DMS 273 (cell line): ENCODE measurements around the gene RPTN.
A peak's percentile ranks its signal among the peaks of the same experiment; 100 is the strongest.
"Not testable (repeated sequence)": the region's sequence is repeated elsewhere in the genome, so short reads cannot be mapped to it uniquely, and the experiment has no call there.

Experiments used
- DNase-seq: peaks from one replicate; lab custom pipeline; 2025; ENCODE audit not compliant: unreplicated experiment; lab: John Stamatoyannopoulos, UW

Gene RPTN

GRCh38 chr1:152166966-152167365 is 7.9 kb upstream of the RPTN start:
- DNase-seq = no peak

- DNase-seq = no peak
Measured at GRCh38 chr1:152165286-152166077, 6.5 kb upstream of the RPTN start.

DNA sequence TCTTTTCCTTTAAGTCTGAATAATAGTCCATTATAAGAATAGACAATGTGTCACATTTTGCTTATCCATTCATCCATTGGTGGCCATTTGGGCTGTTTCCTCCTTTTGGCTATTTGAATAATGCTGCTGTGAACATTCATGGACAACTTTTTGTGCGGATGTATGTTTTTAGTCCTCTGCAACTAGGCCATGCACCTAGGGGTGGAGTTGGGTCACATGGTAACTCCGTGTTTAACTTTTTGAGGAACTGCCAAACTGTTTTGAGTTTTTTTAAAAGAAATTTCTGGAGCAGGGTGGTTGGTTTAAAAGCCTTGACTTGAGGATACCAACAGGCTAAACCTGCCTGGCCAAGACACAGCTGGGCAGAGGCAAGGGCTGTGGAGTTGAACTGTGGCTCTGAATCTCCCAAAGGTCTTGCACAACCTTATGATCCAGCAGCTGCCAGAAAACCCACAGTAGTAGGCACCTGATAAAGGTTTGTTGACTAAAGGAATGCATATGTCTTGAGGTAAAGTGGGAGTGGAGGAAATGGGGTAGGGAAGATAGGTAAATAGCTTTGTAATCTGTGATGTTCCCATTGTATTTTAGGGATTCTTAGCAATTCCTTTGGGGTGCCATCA is 5.6 kb upstream of the RPTN start:
- no peak for DNase-seq

DNA sequence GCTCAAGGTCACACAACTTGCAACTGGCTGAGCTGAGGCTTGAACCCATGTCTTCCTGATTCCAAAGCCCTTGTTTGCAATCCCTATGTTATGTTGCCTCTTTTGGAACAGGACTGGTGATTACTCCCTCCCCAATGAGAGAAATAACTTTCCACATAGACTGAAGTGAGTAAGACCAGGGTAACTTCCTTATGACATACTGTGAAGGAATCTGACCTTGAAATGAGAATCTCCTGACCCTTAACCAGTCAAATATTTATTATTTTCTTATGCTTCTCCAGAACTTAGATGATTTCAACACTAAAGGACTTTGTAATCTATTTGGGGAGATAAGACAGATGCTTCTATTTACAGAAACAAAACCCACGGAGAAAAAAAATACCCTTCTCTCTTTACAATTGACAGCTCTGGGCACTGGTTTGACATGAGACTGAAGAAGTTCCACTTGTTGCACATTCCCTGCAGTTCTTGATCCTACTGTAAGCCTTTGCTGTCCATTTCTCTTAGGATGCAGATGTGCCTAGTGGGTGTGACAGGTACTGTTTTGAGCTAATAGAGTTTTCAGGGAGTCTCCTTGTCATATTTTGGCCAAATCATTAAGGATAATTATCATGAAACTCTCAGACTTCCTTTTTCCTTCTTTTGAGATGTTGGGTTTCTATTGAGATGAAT is 3.9 kb upstream of the RPTN start:
- no peak for DNase-seq

DNA sequence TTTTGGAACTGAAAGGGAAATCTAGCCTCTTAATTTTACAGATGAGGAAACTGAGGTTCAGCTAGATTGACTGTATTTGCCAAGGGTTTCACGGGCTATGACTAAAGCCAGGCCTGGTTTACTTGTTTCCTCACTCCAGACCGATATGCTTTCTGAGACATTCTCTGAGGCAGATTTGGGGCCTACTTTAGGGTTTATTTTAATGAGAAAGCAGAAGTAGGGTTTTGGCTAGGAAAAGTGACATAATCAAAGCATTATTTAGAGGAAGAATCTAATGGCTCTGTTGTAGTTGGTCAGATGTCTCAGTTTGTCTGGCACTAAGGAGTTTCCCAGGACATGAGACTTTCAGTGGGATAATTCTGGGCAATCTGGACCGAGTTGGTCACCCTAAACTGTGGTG is 1.5 kb upstream of the RPTN start:
- DNase-seq = no peak

- no peak for DNase-seq
Measured at GRCh38 chr1:152153996-152154395, 5.0 kb downstream of the RPTN start.

- no peak for DNase-seq
Measured at GRCh38 chr1:152151646-152152045, 7.4 kb downstream of the RPTN start.

GRCh38 chr1:152148981-152149380 is 10.0 kb downstream of the RPTN start:
- no peak for DNase-seq

DNA sequence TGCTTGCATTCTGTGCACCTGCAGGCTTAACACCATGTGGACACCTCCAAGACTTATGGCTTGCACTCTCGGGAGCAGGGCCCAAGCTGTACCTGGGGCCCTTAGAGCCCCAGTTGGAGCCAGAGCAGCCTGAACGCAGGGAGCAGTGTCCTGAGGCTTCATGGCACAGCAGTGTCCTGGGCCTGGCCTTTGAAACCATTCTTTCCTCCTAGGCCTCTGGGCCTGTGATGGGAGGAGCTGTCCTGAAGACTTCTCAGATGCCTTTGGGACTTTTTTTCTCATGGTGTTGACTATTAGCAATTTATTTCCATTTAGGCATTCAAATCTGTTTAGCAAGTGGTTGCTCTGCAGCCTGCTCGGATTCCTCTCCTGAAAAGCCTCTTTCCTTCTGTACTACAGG is 11.0 kb downstream of the RPTN start:
- peak; percentile 9 for DNase-seq

DNA sequence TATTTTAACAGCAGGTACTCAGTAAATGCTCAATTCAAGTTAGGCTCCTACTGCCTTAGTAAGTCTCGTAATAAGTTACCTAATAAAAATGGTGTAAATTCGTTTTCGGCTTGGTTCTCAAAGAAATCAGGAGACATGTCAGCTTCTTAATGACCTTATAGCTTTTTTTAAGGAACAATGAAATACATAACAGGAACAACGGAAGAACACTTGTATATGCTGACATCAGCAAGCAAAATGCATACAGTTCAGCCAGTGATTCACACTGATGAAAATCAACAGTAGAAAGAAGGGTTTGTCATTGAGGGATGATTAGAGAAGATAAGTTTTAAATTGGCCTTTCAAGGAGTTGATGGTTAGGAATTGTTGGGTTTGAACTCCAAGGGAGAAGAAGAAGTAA is 13.3 kb downstream of the RPTN start:
- no peak for DNase-seq

GRCh38 chr1:152144674-152145183 is 14.3 kb downstream of the RPTN start:
- DNase-seq = not testable (repeated sequence)

GRCh38 chr1:152143150-152143887 is 15.7 kb downstream of the RPTN start:
- DNase-seq = no peak

- peak; percentile 84 for DNase-seq
Measured at GRCh38 chr1:152141971-152142584, 16.9 kb downstream of the RPTN start.

DNA sequence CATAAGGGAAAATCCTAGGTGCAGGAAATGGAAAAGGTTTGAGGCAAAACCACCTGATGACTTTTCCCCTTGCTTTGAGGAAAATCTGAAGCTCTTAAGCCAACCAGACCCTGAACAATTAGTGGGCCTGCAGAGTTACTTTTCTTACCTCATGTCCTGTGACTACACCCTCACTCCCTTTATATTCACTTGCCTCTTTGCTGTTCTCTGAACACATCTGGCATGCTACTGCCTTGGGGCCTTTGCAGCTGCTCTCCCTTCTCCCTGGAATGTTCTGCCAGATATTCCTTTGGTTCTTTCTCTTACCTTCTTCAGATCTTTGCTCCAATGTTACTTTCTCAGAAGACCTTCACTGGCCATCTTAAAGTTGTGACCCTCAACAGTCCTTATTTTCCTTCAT is 21.8 kb downstream of the RPTN start:
- DNase-seq = no peak

GRCh38 chr1:152130186-152130585 is 28.8 kb downstream of the RPTN start:
- DNase-seq = no peak

GRCh38 chr1:152127673-152128072 is 31.4 kb downstream of the RPTN start:
- DNase-seq = peak; percentile 13

GRCh38 chr1:152125834-152126443 is 33.1 kb downstream of the RPTN start:
- no peak for DNase-seq

DNA sequence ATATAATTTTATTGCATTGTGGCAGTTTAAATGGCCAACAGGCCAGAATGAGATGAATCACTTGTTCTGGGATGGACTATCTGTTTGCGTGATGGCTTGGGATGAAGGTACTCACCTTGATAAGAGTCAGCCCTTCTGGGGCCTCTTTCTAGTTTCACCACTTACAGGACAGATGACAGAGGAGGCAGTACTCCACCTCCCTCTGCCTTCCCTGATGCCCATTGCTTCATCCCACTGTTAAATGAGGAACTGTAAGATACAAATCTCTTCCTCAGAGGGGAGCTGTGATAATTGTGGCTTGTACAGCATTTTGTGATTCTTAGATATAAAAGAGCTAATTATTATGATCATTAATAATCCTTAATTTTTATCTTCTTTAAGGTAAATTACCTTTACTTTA is 40.1 kb downstream of the RPTN start:
- no peak for DNase-seq

DNA sequence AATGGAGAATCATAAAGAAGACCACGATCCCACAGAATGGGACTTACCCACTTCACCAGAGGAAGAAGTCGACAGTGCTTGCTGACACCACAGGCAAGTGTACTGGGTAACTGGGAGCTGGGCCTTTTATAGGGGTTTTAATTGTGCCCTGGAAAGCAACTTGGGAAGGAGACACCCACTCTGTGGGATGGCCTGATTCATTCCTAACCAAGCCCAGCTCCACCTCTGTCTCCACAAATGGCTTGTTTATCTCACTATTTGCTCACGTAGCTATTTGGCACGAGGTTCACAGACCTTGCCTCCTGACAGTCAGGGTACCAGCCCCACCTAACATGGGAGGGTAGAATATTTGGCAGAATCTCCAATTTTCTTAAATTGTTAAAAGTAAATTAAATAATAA is 43.7 kb downstream of the RPTN start, which contains the start of gene TCHH:
Gene TCHH (minus strand): TSS at position 101 of the 400 bp plus-strand sequence. CDS start 1,364 bp downstream, outside the sequence.
- DNase-seq = no peak

DNA sequence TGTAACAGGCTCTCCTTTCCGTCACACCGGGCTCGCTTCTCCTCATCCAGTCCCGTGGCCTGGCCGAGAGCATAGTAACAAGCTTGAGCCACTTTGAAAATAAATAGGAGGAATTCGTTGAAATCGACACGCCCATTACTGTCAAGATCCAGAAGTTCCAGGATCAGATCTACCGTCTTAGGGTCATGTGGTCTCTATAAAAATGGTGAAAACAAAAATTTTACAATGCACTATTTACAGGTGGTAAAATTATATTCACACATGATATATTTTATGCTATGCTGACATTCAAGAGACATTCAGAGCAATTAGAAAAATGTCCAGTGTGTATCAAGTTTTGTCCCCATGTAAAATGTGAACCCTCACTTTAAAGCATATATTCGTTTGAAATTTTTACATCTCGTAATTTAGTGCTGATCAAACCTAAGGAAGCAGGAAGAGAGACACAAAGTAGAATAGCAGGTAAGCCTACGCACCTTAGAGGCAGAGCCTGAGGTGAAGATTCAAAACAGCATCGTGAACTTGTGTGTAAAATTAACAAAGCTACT is 46.1 kb downstream of the RPTN start:
- DNase-seq = no peak
